HG03175 (cell line): Measurements from ENCODE around the gene ITGA4.

Experiments used
- ATAC-seq: cut with Tn5 transposase; IDR thresholded peaks from one replicate; pipeline ENCODE4 v1.9.1; 2021; ENCODE audit warnings: mild to moderate bottlenecking, moderate library complexity; ENCODE audit not compliant: unreplicated experiment

The ITGA4 gene

DNA sequence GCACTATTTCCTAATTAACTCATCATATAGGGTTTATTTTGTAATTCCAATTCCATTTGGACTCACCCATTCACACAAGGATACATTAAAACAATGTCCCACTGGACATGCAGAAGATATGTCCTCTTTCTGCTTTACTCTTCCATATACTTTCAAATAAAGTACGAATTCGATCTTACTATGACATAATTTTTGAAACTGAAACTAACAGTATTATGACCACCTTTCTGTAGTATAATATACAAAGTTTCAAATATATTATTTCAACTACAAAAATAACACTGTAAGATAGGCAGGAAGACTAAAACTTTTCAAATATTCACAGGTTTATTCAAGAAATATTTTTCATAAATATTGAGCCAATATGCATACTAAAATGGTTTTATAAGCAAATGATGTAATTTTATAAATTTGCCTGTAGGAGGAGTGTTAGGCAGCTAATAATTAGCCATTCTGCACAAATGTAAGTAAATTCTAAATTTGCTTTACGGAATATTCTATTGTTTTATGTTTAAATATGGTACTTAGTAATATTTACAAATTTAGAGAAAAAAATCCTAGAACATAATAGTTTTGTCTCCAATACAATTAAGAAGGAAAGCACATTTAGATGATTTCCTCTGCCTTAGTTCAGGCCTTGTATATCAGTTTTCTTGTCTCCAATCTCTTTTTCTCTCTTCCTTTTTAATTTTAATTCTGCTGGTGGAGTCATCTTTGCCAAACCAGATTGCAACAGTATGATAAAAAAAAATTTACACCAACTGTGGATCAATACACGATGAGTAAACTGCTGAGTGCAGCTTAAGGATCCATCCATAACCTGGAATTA, 113.9 kb downstream of the ITGA4 start:
- no peak for ATAC-seq

GRCh38 chr2:181573140-181573736, 116.1 kb downstream of the ITGA4 start:
- no peak for ATAC-seq

- no peak for ATAC-seq
These were observed 117.1 kb downstream of the ITGA4 start for GRCh38 chr2:181574321-181574720.

- no peak for ATAC-seq
These were observed 118.0 kb downstream of the ITGA4 start for GRCh38 chr2:181575024-181575649.

GRCh38 chr2:181575650-181576025, 118.5 kb downstream of the ITGA4 start:
- no peak for ATAC-seq

GRCh38 chr2:181576431-181576830, 119.2 kb downstream of the ITGA4 start:
- no peak for ATAC-seq

DNA sequence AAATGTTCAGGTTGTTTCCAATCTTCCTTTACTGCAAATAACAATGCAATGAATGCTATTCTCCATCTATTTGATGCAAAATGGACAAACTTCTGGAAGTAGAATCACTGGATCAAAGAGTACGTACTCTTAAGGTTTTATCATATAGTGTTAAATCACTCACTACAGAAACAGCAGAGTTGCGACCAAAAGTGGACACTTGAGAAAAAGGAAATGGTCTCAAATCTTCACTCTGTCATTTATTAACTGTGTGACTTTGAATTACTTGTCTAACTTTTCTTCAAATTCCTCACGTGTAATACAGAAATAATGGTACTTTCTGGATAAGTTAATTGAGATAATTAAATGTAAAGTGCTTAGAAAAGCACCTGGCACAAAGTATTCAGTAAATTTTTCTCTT, 121.6 kb downstream of the ITGA4 start:
- ATAC-seq, result peak; percentile 52

DNA sequence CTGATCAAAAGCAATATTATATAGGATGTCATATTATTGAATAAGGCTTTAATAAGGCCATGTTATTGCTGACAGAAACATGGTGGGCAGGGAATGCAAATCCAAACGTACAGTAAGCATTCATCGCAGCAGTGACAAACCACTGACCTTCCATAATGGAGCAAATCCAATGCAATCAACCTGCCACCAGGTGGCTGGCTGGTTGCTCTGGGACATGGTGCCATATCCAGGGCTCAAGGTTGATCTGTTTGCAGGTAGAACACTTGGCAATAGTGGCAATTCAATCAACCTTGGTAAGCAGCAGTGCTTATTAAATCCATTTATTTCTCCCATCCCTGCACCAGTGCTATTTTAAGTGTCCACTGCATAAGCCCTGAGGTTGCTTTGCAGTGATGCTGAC, 124.3 kb downstream of the ITGA4 start:
- ATAC-seq, result no peak

DNA sequence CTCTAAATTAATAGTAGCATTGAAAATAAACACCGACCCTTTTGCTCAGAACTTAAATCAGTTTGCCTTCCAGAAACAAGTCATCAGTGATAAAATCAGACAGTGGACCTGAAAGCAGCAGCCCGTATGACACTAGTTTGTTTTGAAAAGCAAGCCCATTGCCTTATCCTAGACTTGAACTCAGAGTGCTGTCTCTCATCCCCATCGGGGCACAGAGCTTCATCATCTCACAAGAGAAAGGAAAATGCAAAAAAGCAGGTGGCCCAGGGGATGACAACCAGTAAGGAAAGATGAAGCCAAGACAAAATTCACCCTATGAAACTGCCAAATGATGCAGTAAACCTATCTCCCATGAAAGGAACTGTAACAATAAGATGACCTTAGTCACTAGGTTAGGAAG, 128.5 kb downstream of the ITGA4 start:
- no peak for ATAC-seq
